Measurements from ENCODE around the gene NEDD4L. TPM values are rescaled to one million over a fixed set of nuclear protein-coding genes. Genes with fewer than 3 reads are reported as not detected.

NEDD4L gene
- total RNA-seq, 1 donor from 2014 or later = 209 TPM

- Mint-ChIP-seq H3K27ac (ENCODE audit: unreplicated experiment) (no peak overlapping the region), H3K4me1 (ENCODE audit: low read depth, unreplicated experiment) (peaks cover 39% of the 10 kb centered on the region), H3K36me3 (ENCODE audit: unreplicated experiment) (peaks cover 4% of the 10 kb centered on the region), H3K27me3 (ENCODE audit: unreplicated experiment) (peaks cover 2% of the 10 kb centered on the region), H3K9me3 (ENCODE audit: unreplicated experiment) (peaks cover under 1% of the 10 kb centered on the region), H3K4me3 (ENCODE audit: unreplicated experiment) (no peak overlapping the region)
- TF ChIP-seq CTCF (IDR thresholded peaks at IDR 0.05; ENCODE audit: partially characterized antibody, unreplicated experiment) = no peak
- DNase-seq = no peak
Measured at GRCh38 chr18:58303363-58303762, 259.3 kb downstream of the NEDD4L start.

- H3K9me3 Mint-ChIP-seq (ENCODE audit: unreplicated experiment) = peaks cover 8% of the 10 kb centered on the region
- peaks cover 4% of the 10 kb centered on the region for H3K36me3 Mint-ChIP-seq (ENCODE audit: unreplicated experiment)
- H3K4me1 Mint-ChIP-seq (ENCODE audit: low read depth, unreplicated experiment) = peaks cover 42% of the 10 kb centered on the region
- H3K27ac Mint-ChIP-seq (ENCODE audit: unreplicated experiment) = no peak overlapping the region
- no peak for TF ChIP-seq CTCF (IDR thresholded peaks at IDR 0.05; ENCODE audit: partially characterized antibody, unreplicated experiment)
- H3K27me3 Mint-ChIP-seq (ENCODE audit: unreplicated experiment) = peaks cover 2% of the 10 kb centered on the region
- DNase-seq = no peak
- no peak overlapping the region for H3K4me3 Mint-ChIP-seq (ENCODE audit: unreplicated experiment)
Measured at GRCh38 chr18:58305792-58306191, 261.8 kb downstream of the NEDD4L start.

- Mint-ChIP-seq H3K4me1 (ENCODE audit: low read depth, unreplicated experiment) (peaks cover 34% of the 10 kb centered on the region), H3K27ac (ENCODE audit: unreplicated experiment) (no peak overlapping the region), H3K27me3 (ENCODE audit: unreplicated experiment) (peaks cover 2% of the 10 kb centered on the region), H3K9me3 (ENCODE audit: unreplicated experiment) (peaks cover 8% of the 10 kb centered on the region), H3K4me3 (ENCODE audit: unreplicated experiment) (no peak overlapping the region), H3K36me3 (ENCODE audit: unreplicated experiment) (peaks cover 4% of the 10 kb centered on the region)
- no peak for DNase-seq
- no peak for TF ChIP-seq CTCF (IDR thresholded peaks at IDR 0.05; ENCODE audit: partially characterized antibody, unreplicated experiment)
Measured at GRCh38 chr18:58307441-58307840, 263.4 kb downstream of the NEDD4L start.

GRCh38 chr18:58308463-58308862 is 264.4 kb downstream of the NEDD4L start:
- H3K4me3 Mint-ChIP-seq (ENCODE audit: unreplicated experiment) = no peak overlapping the region
- H3K36me3 Mint-ChIP-seq (ENCODE audit: unreplicated experiment) = peaks cover 4% of the 10 kb centered on the region
- peaks cover 10% of the 10 kb centered on the region for H3K9me3 Mint-ChIP-seq (ENCODE audit: unreplicated experiment)
- H3K27ac Mint-ChIP-seq (ENCODE audit: unreplicated experiment) = peak overlapping the region; percentile 73
- peaks cover 34% of the 10 kb centered on the region for H3K4me1 Mint-ChIP-seq (ENCODE audit: low read depth, unreplicated experiment)
- peaks cover 2% of the 10 kb centered on the region for H3K27me3 Mint-ChIP-seq (ENCODE audit: unreplicated experiment)
- no peak for TF ChIP-seq CTCF (IDR thresholded peaks at IDR 0.05; ENCODE audit: partially characterized antibody, unreplicated experiment)
- peak; percentile 66 for DNase-seq

GRCh38 chr18:58309099-58309498 is 265.1 kb downstream of the NEDD4L start:
- H3K36me3 Mint-ChIP-seq (ENCODE audit: unreplicated experiment) = peaks cover 4% of the 10 kb centered on the region
- no peak for TF ChIP-seq CTCF (IDR thresholded peaks at IDR 0.05; ENCODE audit: partially characterized antibody, unreplicated experiment)
- H3K27ac Mint-ChIP-seq (ENCODE audit: unreplicated experiment) = peak overlapping the region; percentile 68

More at GRCh38 chr18:58309099-58309498, 265.1 kb downstream of the NEDD4L start:
- peaks cover 10% of the 10 kb centered on the region for H3K9me3 Mint-ChIP-seq (ENCODE audit: unreplicated experiment)
- peaks cover 2% of the 10 kb centered on the region for H3K27me3 Mint-ChIP-seq (ENCODE audit: unreplicated experiment)
- H3K4me1 Mint-ChIP-seq (ENCODE audit: low read depth, unreplicated experiment) = peaks cover 34% of the 10 kb centered on the region
- no peak overlapping the region for H3K4me3 Mint-ChIP-seq (ENCODE audit: unreplicated experiment)
- DNase-seq = no peak
